HG03442 (cell line): Measurements from ENCODE around the gene SEMA4C.

Source experiments
- ATAC-seq: cut with Tn5 transposase; IDR thresholded peaks from one replicate; pipeline ENCODE4 v1.9.1; 2021; ENCODE audit warnings: mild to moderate bottlenecking, moderate library complexity; ENCODE audit not compliant: unreplicated experiment

Gene SEMA4C

GRCh38 chr2:96843538-96844268 lies 26.2 kb downstream of the SEMA4C start, which contains the start of gene ANKRD23:
TSS of gene ANKRD23 (minus strand) at chr2:96844021. CDS start at chr2:96843992, 29 bp downstream.
- no peak for ATAC-seq

- ATAC-seq = no peak
These were observed 27.3 kb downstream of the SEMA4C start for GRCh38 chr2:96842600-96842999.

- no peak for ATAC-seq
These were observed 28.0 kb downstream of the SEMA4C start for GRCh38 chr2:96841701-96842495.

GRCh38 chr2:96839875-96840850 lies 29.7 kb downstream of the SEMA4C start:
- ATAC-seq = no peak

- ATAC-seq = peak; percentile 70
These were observed 30.5 kb downstream of the SEMA4C start for GRCh38 chr2:96839293-96839874.

- ATAC-seq = no peak
These were observed 31.3 kb downstream of the SEMA4C start for GRCh38 chr2:96838345-96839292.

GRCh38 chr2:96837575-96837974 lies 32.3 kb downstream of the SEMA4C start:
- no peak for ATAC-seq

- ATAC-seq = no peak
These were observed 34.0 kb downstream of the SEMA4C start for GRCh38 chr2:96835830-96836229.

GRCh38 chr2:96832754-96833507 lies 36.9 kb downstream of the SEMA4C start:
- ATAC-seq = no peak

GRCh38 chr2:96832408-96832753 lies 37.5 kb downstream of the SEMA4C start:
- no peak for ATAC-seq

- no peak for ATAC-seq
These were observed 38.2 kb downstream of the SEMA4C start for GRCh38 chr2:96831679-96832078.

- no peak for ATAC-seq
These were observed 39.8 kb downstream of the SEMA4C start for GRCh38 chr2:96830044-96830562.

- no peak for ATAC-seq
These were observed 41.0 kb downstream of the SEMA4C start for GRCh38 chr2:96828874-96829273.

GRCh38 chr2:96828436-96828835 lies 41.4 kb downstream of the SEMA4C start:
- no peak for ATAC-seq

- no peak for ATAC-seq
These were observed 43.2 kb downstream of the SEMA4C start for GRCh38 chr2:96826546-96827278.

- ATAC-seq = no peak
These were observed 44.8 kb downstream of the SEMA4C start for GRCh38 chr2:96825057-96825456.

- ATAC-seq = no peak
These were observed 45.6 kb downstream of the SEMA4C start for GRCh38 chr2:96824079-96824870.
